IMR-90 (cell line): ENCODE results near the gene KLF16. TPM values are rescaled to one million over a fixed set of nuclear protein-coding genes. Genes with fewer than 3 reads are reported as not detected.

ENCODE experiments used
- ATAC-seq: fragments of 200-7000 bp; cut with Tn5 transposase; 2 replicates; pipeline ENCODE4 v1.9.1; 2020; ENCODE audit warnings: low read depth, mild to moderate bottlenecking, moderate library complexity
- BruUV-seq: library from RNA; stranded (reverse); fragments of 400-500 nt; replicated peaks from 2 replicates; lab custom pipeline; 2021; lab: Mats Ljungman, UMichigan
- CTCF ChIA-PET: fragments of 300-600 bp; formaldehyde crosslinking; extraction: SDS; loops from one replicate; lab custom pipeline; 2021; ENCODE audit warnings: antibody characterized with exemption; lab: Yijun Ruan, JAX
- POLR2A ChIA-PET: fragments of 300-600 bp; sonication (Branson Sonifier 250); formaldehyde crosslinking; loops from one replicate; lab custom pipeline; 2022; ENCODE audit warnings: antibody characterized with exemption; ENCODE audit not compliant: unreplicated experiment; lab: Charles Lee
- DNase-seq: peaks from one replicate; pipeline ENCODE4 v3.0.0; 2013
- H2AFZ ChIP-seq: replicated peaks from 2 replicates; pipeline ENCODE3; 2013; ENCODE audit warnings: low read length, mild to moderate bottlenecking; ENCODE audit not compliant: poor library complexity
- H2AK5ac ChIP-seq: 2 replicates; pipeline ENCODE4 v1.6.1; 2013; ENCODE audit warnings: low read depth, low read length, inconsistent platforms
- H2AK9ac ChIP-seq: replicated peaks from 2 replicates; pipeline ENCODE3; 2013; ENCODE audit warnings: mild to moderate bottlenecking, low read depth, low read length, moderate library complexity; ENCODE audit not compliant: poor library complexity
- H2BK120ac ChIP-seq: 2 replicates; pipeline ENCODE4 v1.6.1; 2013; ENCODE audit warnings: low read depth, low read length, inconsistent platforms
- H2BK15ac ChIP-seq: 3 replicates; pipeline ENCODE4 v1.6.1; 2013; ENCODE audit warnings: low read depth, low read length, inconsistent platforms
- H2BK20ac ChIP-seq: 2 replicates; pipeline ENCODE4 v1.6.1; 2013; ENCODE audit warnings: low read depth, mild to moderate bottlenecking, inconsistent platforms, low read length, moderate library complexity
- H2BK5ac ChIP-seq: 2 replicates; pipeline ENCODE4 v1.6.1; 2013; ENCODE audit warnings: mild to moderate bottlenecking, low read depth, low read length, inconsistent platforms; ENCODE audit not compliant: poor library complexity, severe bottlenecking
- H3K14ac ChIP-seq: replicated peaks from 2 replicates; pipeline ENCODE4 v1.6.1; 2013; ENCODE audit warnings: low read depth, low read length, inconsistent platforms
- H3K18ac ChIP-seq: 2 replicates; pipeline ENCODE4 v1.6.1; 2013; ENCODE audit warnings: low read depth, low read length, control low read depth
- H3K23ac ChIP-seq: 2 replicates; pipeline ENCODE4 v1.6.1; 2013; ENCODE audit warnings: low read depth, low read length, inconsistent platforms
- H3K27ac ChIP-seq: 2 replicates; pipeline ENCODE4 v1.5.1; 2013; ENCODE audit warnings: mild to moderate bottlenecking, control low read depth, low read length; ENCODE audit not compliant: insufficient read depth
- H3K27me3 ChIP-seq: 2 replicates; pipeline ENCODE4 v1.6.1; 2013; ENCODE audit warnings: low read length; ENCODE audit not compliant: control insufficient read depth, insufficient read depth
- H3K36me3 ChIP-seq: 2 replicates; pipeline ENCODE4 v1.6.1; 2013; ENCODE audit warnings: low read length, mixed read lengths; ENCODE audit not compliant: control insufficient read depth, insufficient read depth
- H3K4ac ChIP-seq: 2 replicates; pipeline ENCODE4 v1.6.1; 2013; ENCODE audit warnings: low read depth, low read length, inconsistent platforms
- H3K4me1 ChIP-seq: 2 replicates; pipeline ENCODE4 v1.6.1; 2013; ENCODE audit warnings: low read length, mixed read lengths; ENCODE audit not compliant: control insufficient read depth, insufficient read depth
- H3K4me2 ChIP-seq: 2 replicates; pipeline ENCODE4 v1.6.1; 2013; ENCODE audit warnings: low read depth, mild to moderate bottlenecking, control low read depth, low read length, moderate library complexity
- H3K4me3 ChIP-seq: 2 replicates; pipeline ENCODE4 v1.5.1; 2013; ENCODE audit warnings: low read depth, mild to moderate bottlenecking, control low read depth, low read length, moderate library complexity; ENCODE audit not compliant: insufficient read depth
- H3K56ac ChIP-seq: 2 replicates; pipeline ENCODE4 v1.6.1; 2013; ENCODE audit warnings: low read length, inconsistent platforms; ENCODE audit not compliant: insufficient read depth; ENCODE audit errors: extremely low read depth
- H3K79me1 ChIP-seq, 2 experiments: 2 replicates each; pipeline ENCODE4 v1.6.1; 2013; ENCODE audit warnings: low read length in 2 of 2, inconsistent platforms in 1 of 2, low read depth in 1 of 2
- H3K9ac ChIP-seq: 2 replicates; pipeline ENCODE4 v1.6.1; 2013; ENCODE audit warnings: low read depth, low read length, control low read depth
- H3K9me1 ChIP-seq: 2 replicates; pipeline ENCODE4 v1.6.1; 2013; ENCODE audit warnings: low read length, inconsistent platforms; ENCODE audit not compliant: insufficient read depth
- H3K9me3 ChIP-seq: 2 replicates; pipeline ENCODE4 v1.6.1; 2013; ENCODE audit warnings: low read length; ENCODE audit not compliant: control insufficient read depth, insufficient read depth
- H4K20me1 ChIP-seq: 2 replicates; pipeline ENCODE4 v1.6.1; 2013; ENCODE audit warnings: low read length, inconsistent platforms; ENCODE audit not compliant: insufficient read depth
- H4K5ac ChIP-seq: 2 replicates; pipeline ENCODE4 v1.6.1; 2013; ENCODE audit warnings: mild to moderate bottlenecking, low read depth, low read length, control low read depth
- H4K8ac ChIP-seq, 2 experiments: 2 replicates each; pipeline ENCODE4 v1.6.1; 2013; ENCODE audit warnings: low read depth in 2 of 2, low read length in 2 of 2, control low read depth in 1 of 2, inconsistent platforms in 1 of 2
- H4K91ac ChIP-seq: 2 replicates; pipeline ENCODE4 v1.6.1; 2013; ENCODE audit warnings: low read depth, low read length, inconsistent platforms; ENCODE audit not compliant: insufficient read depth
- CEBPB ChIP-seq: IDR thresholded peaks from 2 replicates; pipeline ENCODE4 v1.6.1; 2012; ENCODE audit warnings: low read depth, low read length, improper control_type of control experiment
- MAFK ChIP-seq: IDR thresholded peaks from 2 replicates; pipeline ENCODE4 v1.6.1; 2012; ENCODE audit warnings: low read depth, low read length, improper control_type of control experiment
- MAZ ChIP-seq: IDR thresholded peaks from 2 replicates; pipeline ENCODE4 v1.6.1; 2012; ENCODE audit warnings: low read depth, mild to moderate bottlenecking, low read length, improper control_type of control experiment, moderate library complexity, borderline replicate concordance
- RCOR1 ChIP-seq: IDR thresholded peaks from 2 replicates; pipeline ENCODE4 v1.6.1; 2012; ENCODE audit warnings: mild to moderate bottlenecking, low read length, improper control_type of control experiment; ENCODE audit not compliant: insufficient replicate concordance
- WGBS, 2 experiments: methylation state at CpG; one replicate each; pipeline versions ENCODE4 v1.1.5 to v1.1.7; 2013; ENCODE audit warnings: missing lambda C conversion rate in 2 of 2; ENCODE audit not compliant: insufficient read length in 1 of 2; ENCODE audit errors: extremely low coverage in 2 of 2; 5-methylcytosine and 5-hydroxymethylcytosine counted together
- dilution Hi-C: fragments of 300-500 bp; cut with HindIII; formaldehyde crosslinking; loops from one replicate; pipeline ENCODE4 v1.14.3; 2018; ENCODE audit warnings: low sequenced_read_pairs; ENCODE audit not compliant: unreplicated experiment
- in situ Hi-C: fragments of 300-500 bp; cut with MboI; formaldehyde crosslinking; loops from 3 replicates; pipeline ENCODE4 v1.14.3; 2019; ENCODE audit warnings: low sequenced_read_pairs, inconsistent platforms, mixed read lengths
- intact Hi-C: fragments of 100-400 bp; cut with micrococcal nuclease; formaldehyde crosslinking; loops from 2 replicates; pipeline ENCODE4 v1.10.0; 2022
- polyA plus RNA-seq, 3 experiments: library from polyadenylated mRNA; depleted of rRNA; stranded (reverse); fragments of >200 nt; gene quantifications; 2 replicates each; pipeline ENCODE4 v1.2.3, GENCODE V29; 2012; ENCODE audit warnings: low replicate concordance in 1 of 3
- total RNA-seq: library from RNA; depleted of rRNA; stranded (reverse); fragments of >200 nt; gene quantifications from 2 replicates; pipeline ENCODE4 v1.2.3, GENCODE V29; 2012

KLF16 gene
- total and polyA plus RNA-seq, 2 of the 4 experiments (the other 2 are of a cell fraction), result 0.90 to 13.1 TPM

DNA sequence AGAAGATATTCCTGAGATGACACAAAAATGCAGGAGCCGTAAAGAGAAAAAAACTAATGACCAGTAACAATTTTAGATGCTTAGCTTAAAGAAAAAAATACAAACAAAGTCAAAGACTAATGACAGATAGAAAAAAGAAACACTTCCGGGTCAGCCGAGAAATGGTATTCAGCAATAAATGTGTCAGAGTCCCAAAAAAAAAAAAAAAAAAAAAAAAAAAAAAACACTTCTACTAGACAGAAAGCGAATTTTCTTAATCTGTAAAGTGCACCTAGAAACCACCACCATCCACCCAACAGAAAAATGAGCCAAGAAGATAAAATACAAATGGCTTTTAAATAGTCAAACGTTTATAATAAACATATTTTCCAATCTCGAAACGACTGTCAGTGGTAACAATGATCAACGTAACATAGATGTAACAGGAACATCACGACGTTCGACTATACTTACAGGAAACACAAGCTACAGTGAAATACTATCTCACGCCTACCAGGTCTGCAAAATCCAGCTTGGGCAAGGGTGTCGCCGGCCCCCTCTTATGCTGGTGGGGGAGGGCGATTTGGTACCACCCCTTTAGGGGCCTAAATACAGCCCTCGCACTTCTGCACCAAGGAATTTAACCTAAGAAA, 11.3 kb upstream of the KLF16 start:
- peaks cover 40% of the 10 kb centered on the region for H4K20me1 ChIP-seq
- H3K23ac ChIP-seq, result no peak overlapping the region
- H3K9me3 ChIP-seq, result no peaks in the 10 kb centered on the region
- H3K9ac ChIP-seq, result peak overlapping the region; percentile 83
- H3K27me3 ChIP-seq, result no peaks in the 10 kb centered on the region
- H2BK120ac ChIP-seq, result no peak overlapping the region
- no peak overlapping the region for H3K56ac ChIP-seq
- DNase-seq, result no peak
- peaks cover 17% of the 10 kb centered on the region for H3K36me3 ChIP-seq
- H3K4me2 ChIP-seq, result peak overlapping the region; percentile 82
- intact Hi-C loops, result no loop called here
- peak overlapping the region; percentile 90 for H3K4me3 ChIP-seq
- H3K79me1 ChIP-seq, result peaks cover 9 to 51% of the 10 kb centered on the region in 2 experiments; a peak in 3 of 4 replicates
- WGBS, 2 experiments, result no CpG with 5 or more reads among the region's 16 CpGs
- no TSS peak for BruUV-seq
- H2AK9ac ChIP-seq, result no peak overlapping the region
- no peak overlapping the region for H2AK5ac ChIP-seq
- 0 out of 4 replicates have a peak overlapping the region, but pooled peaks of 1 of the 2 experiments have one; percentile 0 for H4K8ac ChIP-seq
- in situ Hi-C loops, result no loop called here
- no peak overlapping the region for H3K14ac ChIP-seq
- dilution Hi-C loops, result no loop called here
- no peak for TF ChIP-seq MAFK
- TF ChIP-seq MAZ, result no peak
- TF ChIP-seq CEBPB, result no peak
- TF ChIP-seq RCOR1, result no peak
- H3K9me1 ChIP-seq, result 0 out of 2 replicates have a peak, but pooled peaks cover 2% of the 10 kb centered on the region
- ATAC-seq, result no peak
- no peak overlapping the region for H2BK20ac ChIP-seq
- no peak overlapping the region for H2AFZ ChIP-seq
- no peak overlapping the region for H4K91ac ChIP-seq
- H2BK5ac ChIP-seq, result peak overlapping the region; percentile 17
- no peak overlapping the region for H4K5ac ChIP-seq
- POLR2A ChIA-PET, result no interaction called here
- CTCF ChIA-PET, result interaction anchor here (0.7 to 1.1 kb wide), 2 partner anchors 10 to 138 kb away, joined by 3 to 4 read pairs; no protein-coding TSS in a partner anchor
- H2BK15ac ChIP-seq, result no peak overlapping the region
- peak overlapping the region; percentile 66; the same call in 1 of the 2 replicates for H3K27ac ChIP-seq
- H3K4ac ChIP-seq, result no peak overlapping the region
- H3K18ac ChIP-seq, result no peak overlapping the region
- peaks cover 12% of the 10 kb centered on the region for H3K4me1 ChIP-seq
